ENCODE measurements around the gene LRFN3.
A peak's percentile ranks its signal among the peaks of the same experiment; 100 is the strongest.
"Not testable (repeated sequence)": the region's sequence is repeated elsewhere in the genome, so short reads cannot be mapped to it uniquely, and the experiment has no call there.

The LRFN3 gene

GRCh38 chr19:35901854-35902661 is 34.1 kb upstream of the LRFN3 start, which contains the start of gene HCST:
Gene HCST, plus strand, starts transcription at chr19:35902529. Its CDS starts 65 bp downstream, at chr19:35902594.
- Mint-ChIP-seq H3K9me3 (no peaks in the 10 kb centered on the region), H3K27me3 (no peaks in the 10 kb centered on the region), H3K36me3 (peaks cover 4% of the 10 kb centered on the region), H3K27ac (peak within 1 kb of the TSS; percentile 85), H3K4me1 (peaks cover 49% of the 10 kb centered on the region), H3K4me3 (peak within 1 kb of the TSS; percentile 90)

- H3K9me3 Mint-ChIP-seq = no peaks in the 10 kb centered on the region
- no peaks in the 10 kb centered on the region for H3K36me3 Mint-ChIP-seq
- no peaks in the 10 kb centered on the region for H3K27me3 Mint-ChIP-seq
- H3K4me3 Mint-ChIP-seq = peak overlapping the region; percentile 90
- peaks cover 45% of the 10 kb centered on the region for H3K4me1 Mint-ChIP-seq
- peak overlapping the region; percentile 85 for H3K27ac Mint-ChIP-seq
Observed at GRCh38 chr19:35902870-35903475, 33.2 kb upstream of the LRFN3 start.

GRCh38 chr19:35903550-35904179 is 32.5 kb upstream of the LRFN3 start:
- H3K4me3 Mint-ChIP-seq = peak overlapping the region; percentile 90
- no peaks in the 10 kb centered on the region for H3K36me3 Mint-ChIP-seq
- peaks cover 44% of the 10 kb centered on the region for H3K4me1 Mint-ChIP-seq
- peak overlapping the region; percentile 85 for H3K27ac Mint-ChIP-seq
- no peaks in the 10 kb centered on the region for H3K27me3 Mint-ChIP-seq
- H3K9me3 Mint-ChIP-seq = no peaks in the 10 kb centered on the region

- no peaks in the 10 kb centered on the region for H3K36me3 Mint-ChIP-seq
- H3K4me3 Mint-ChIP-seq = peak overlapping the region; percentile 72
- H3K4me1 Mint-ChIP-seq = peaks cover 50% of the 10 kb centered on the region
- H3K9me3 Mint-ChIP-seq = no peaks in the 10 kb centered on the region
- no peaks in the 10 kb centered on the region for H3K27me3 Mint-ChIP-seq
- peak overlapping the region; percentile 66 for H3K27ac Mint-ChIP-seq
Observed at GRCh38 chr19:35904311-35905068, 31.7 kb upstream of the LRFN3 start.

DNA sequence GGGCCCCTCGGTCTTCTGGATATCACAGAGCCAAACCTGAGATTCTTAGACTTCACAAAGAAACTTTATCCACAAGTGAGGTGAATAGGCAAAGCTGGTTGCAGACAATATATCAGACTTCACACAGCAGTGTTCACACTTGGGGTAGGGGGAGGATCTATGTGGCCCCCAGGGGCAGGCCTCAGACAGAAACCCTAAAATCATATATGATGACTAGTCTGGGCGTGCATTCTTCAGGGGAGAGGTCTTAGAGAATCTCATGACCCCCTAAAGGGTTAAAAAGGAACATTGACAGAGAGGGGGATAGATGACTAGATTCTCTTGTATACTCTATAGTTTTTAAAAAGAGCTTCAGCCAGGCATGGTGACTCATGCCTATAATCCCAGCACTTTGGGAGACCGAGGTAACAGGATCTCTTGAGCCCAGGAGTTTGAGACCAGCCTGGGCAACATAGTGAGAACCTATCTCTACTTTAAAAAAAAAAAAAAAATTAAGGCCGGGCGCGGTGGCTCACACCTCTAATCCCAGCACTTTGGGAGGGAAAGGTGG is 30.9 kb upstream of the LRFN3 start:
- Mint-ChIP-seq H3K36me3 (no peaks in the 10 kb centered on the region), H3K4me3 (peak overlapping the region; percentile 39), H3K9me3 (no peaks in the 10 kb centered on the region), H3K4me1 (peaks cover 52% of the 10 kb centered on the region), H3K27ac (peak overlapping the region; percentile 61), H3K27me3 (no peaks in the 10 kb centered on the region)

DNA sequence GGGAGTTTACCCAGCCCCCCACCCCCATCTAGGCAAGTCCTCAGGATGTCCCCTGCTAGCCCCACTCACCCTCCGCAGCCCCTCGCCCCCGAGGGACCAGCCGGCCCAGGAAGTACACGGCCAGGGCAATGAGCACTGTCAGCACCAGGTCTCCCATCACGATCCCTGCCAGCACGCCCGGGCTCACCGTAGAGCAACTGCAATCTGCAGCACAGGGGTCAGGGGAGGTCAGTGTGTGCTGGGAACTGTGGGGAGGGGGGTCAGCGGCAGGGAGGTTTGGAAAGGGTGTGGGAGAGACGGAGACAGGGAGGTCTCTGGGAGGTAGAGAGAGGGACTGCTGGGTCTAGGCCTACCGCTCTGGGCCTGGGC is 28.8 kb upstream of the LRFN3 start:
- Mint-ChIP-seq H3K4me3 (peak overlapping the region; percentile 30), H3K9me3 (no peaks in the 10 kb centered on the region), H3K27me3 (no peaks in the 10 kb centered on the region), H3K4me1 (peaks cover 55% of the 10 kb centered on the region), H3K36me3 (no peaks in the 10 kb centered on the region), H3K27ac (no peak overlapping the region)

DNA sequence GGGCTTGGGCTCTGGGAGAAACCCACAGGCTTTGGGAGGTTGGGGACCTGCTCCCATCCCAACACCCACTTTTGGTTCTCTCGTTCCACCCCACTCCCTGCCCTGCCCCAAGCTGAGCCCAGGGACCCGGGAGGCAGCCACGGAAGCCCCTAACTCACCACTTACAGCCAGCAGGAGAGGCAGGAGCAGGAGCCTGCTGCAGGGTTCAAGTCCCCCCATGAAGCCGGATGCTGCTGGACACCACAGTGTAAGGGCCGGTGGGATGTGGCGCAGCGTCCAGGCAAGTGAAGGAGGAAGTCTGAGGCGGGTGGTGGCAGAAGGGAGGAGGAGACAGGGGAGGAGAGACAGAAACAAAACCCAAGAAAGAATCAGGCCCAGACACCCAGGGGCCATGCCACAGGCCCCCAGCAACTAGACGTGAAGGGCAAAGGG is 28.1 kb upstream of the LRFN3 start, which contains the start of gene TYROBP:
TYROBP (minus strand) TSS at position 286 of the 432 bp plus-strand sequence; CDS start at position 219, 67 bp downstream.
- peak within 1 kb of the TSS; percentile 25 for H3K27ac Mint-ChIP-seq
- H3K4me3 Mint-ChIP-seq = peak within 1 kb of the TSS; percentile 51
- H3K36me3 Mint-ChIP-seq = no peaks in the 10 kb centered on the region
- no peaks in the 10 kb centered on the region for H3K9me3 Mint-ChIP-seq
- no peaks in the 10 kb centered on the region for H3K27me3 Mint-ChIP-seq
- H3K4me1 Mint-ChIP-seq = peaks cover 48% of the 10 kb centered on the region

DNA sequence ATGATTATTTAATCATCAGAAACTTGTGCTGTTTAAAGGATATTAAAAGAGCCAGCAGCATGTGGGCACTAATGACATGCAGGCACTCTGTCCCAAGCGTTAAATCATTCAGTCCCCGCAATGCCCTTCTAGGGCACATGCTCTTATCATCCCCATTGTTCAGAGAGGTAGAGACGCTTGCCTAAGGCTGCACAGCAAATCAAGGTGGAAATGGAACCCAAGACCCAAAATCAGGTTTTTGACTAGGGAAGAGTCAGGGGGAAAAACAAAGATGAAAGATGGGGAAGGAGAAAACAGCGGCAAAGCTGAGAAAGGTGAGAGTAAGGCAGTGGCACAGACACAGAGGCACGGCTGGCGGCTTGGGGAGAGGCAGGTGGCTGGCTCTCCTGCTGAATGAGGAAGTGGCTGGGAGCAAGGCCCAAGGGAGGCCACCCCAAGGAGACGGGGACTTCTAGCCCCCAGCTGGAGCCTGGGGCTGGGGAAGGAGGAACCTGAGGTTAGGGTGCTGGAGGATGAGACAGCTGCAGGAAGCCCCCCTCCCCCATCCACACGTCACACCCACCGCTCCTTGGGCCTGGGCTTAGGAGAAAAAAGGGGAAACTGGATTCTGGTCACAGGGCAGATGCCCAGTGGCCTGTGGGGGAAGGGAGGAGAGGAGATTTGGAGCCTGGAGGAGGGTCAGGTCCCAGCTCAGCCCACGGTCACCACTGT is 27.0 kb upstream of the LRFN3 start:
- H3K4me3 Mint-ChIP-seq = peak overlapping the region; percentile 51
- no peaks in the 10 kb centered on the region for H3K27me3 Mint-ChIP-seq
- H3K4me1 Mint-ChIP-seq = peaks cover 37% of the 10 kb centered on the region
- no peaks in the 10 kb centered on the region for H3K9me3 Mint-ChIP-seq
- H3K27ac Mint-ChIP-seq = peak overlapping the region; percentile 25
- H3K36me3 Mint-ChIP-seq = no peaks in the 10 kb centered on the region

GRCh38 chr19:35909684-35910035 is 26.5 kb upstream of the LRFN3 start:
- Mint-ChIP-seq H3K4me1 (peaks cover 32% of the 10 kb centered on the region), H3K27ac (no peak overlapping the region), H3K27me3 (no peaks in the 10 kb centered on the region), H3K36me3 (no peaks in the 10 kb centered on the region), H3K4me3 (no peak overlapping the region), H3K9me3 (no peaks in the 10 kb centered on the region)

- not testable (repeated sequence) for H3K27me3 Mint-ChIP-seq, H3K36me3 Mint-ChIP-seq, H3K4me3 Mint-ChIP-seq, H3K27ac Mint-ChIP-seq, H3K9me3 Mint-ChIP-seq
- H3K4me1 Mint-ChIP-seq = peaks cover 26% of the 10 kb centered on the region
Observed at GRCh38 chr19:35910355-35910754, 25.8 kb upstream of the LRFN3 start.

DNA sequence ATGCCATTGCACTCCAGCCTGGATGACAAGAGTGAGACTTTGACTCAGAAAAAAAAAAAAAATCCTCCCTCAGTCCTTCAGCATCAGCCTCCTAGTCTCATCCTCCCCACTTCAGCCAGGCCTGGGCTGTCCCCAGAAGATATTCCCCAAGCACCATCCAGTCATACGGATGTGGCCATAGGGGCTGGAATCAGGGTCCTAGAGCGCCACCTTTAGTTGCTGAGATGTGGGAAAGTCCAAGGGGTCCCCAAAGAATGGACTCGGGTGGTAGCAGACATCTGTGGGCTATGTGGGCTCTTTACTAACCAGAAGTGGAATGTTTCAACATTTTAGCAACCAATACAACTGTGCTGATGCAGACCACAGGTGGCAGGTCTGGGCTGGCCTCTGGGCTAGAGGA is 25.0 kb upstream of the LRFN3 start:
- H3K9me3 Mint-ChIP-seq = no peaks in the 10 kb centered on the region
- no peaks in the 10 kb centered on the region for H3K27me3 Mint-ChIP-seq
- H3K4me3 Mint-ChIP-seq = no peak overlapping the region
- H3K36me3 Mint-ChIP-seq = no peaks in the 10 kb centered on the region
- peak overlapping the region; percentile 70 for H3K27ac Mint-ChIP-seq
- H3K4me1 Mint-ChIP-seq = peaks cover 26% of the 10 kb centered on the region

DNA sequence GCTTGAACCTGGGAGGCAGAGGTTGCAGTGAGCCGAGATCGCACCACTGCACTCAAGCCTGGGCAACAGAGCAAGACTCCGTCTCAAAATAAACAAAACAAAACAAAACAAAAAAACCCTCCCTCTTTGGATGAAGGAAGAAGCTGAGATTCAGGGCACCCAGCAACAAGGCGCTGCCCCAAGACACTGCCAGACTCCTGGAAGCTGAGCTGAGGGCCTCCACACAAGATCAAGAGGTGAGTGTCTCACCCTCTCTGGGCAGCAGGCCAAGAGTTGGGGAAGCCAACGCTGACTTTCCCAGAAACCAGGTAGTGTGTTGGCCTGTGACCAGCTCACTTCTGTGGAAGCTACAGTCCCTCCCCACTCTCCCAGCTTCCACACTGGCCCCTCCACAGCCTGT is 24.4 kb upstream of the LRFN3 start:
- no peak overlapping the region for H3K4me3 Mint-ChIP-seq
- H3K4me1 Mint-ChIP-seq = peaks cover 25% of the 10 kb centered on the region
- no peaks in the 10 kb centered on the region for H3K9me3 Mint-ChIP-seq
- H3K36me3 Mint-ChIP-seq = no peaks in the 10 kb centered on the region
- no peaks in the 10 kb centered on the region for H3K27me3 Mint-ChIP-seq
- H3K27ac Mint-ChIP-seq = no peak overlapping the region

- Mint-ChIP-seq H3K27ac (no peak overlapping the region), H3K36me3 (no peaks in the 10 kb centered on the region), H3K9me3 (no peaks in the 10 kb centered on the region), H3K27me3 (no peaks in the 10 kb centered on the region), H3K4me1 (peaks cover 21% of the 10 kb centered on the region), H3K4me3 (no peak overlapping the region)
Observed at GRCh38 chr19:35913589-35913988, 22.6 kb upstream of the LRFN3 start.

- no peak overlapping the region for H3K27ac Mint-ChIP-seq
- H3K9me3 Mint-ChIP-seq = no peaks in the 10 kb centered on the region
- no peak overlapping the region for H3K4me3 Mint-ChIP-seq
- no peaks in the 10 kb centered on the region for H3K27me3 Mint-ChIP-seq
- H3K36me3 Mint-ChIP-seq = no peaks in the 10 kb centered on the region
- H3K4me1 Mint-ChIP-seq = peaks cover 11% of the 10 kb centered on the region
Observed at GRCh38 chr19:35915443-35915842, 20.7 kb upstream of the LRFN3 start.

DNA sequence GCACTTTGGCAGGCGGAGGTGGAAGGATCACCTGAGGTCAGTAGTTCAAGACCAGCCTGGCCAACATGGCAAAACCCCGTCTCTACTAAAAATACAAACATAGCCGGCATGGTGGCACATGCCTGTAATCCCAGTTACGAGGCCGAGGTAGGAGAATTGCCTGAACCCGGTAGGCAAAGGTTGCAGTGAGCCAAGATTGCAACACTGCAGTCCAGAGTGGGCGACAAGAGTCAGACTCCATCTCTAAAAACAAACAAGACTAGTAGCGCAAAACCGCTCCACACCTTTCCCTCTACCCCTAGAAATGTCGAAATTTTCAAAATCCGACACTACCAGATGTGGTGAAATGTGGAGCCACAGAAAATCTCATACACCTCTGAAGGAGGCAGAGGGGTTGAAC is 16.9 kb upstream of the LRFN3 start:
- H3K9me3 Mint-ChIP-seq = no peaks in the 10 kb centered on the region
- no peak overlapping the region for H3K27ac Mint-ChIP-seq
- H3K4me1 Mint-ChIP-seq = no peaks in the 10 kb centered on the region
- H3K4me3 Mint-ChIP-seq = no peak overlapping the region
- H3K27me3 Mint-ChIP-seq = no peaks in the 10 kb centered on the region
- H3K36me3 Mint-ChIP-seq = no peaks in the 10 kb centered on the region

Data from activated naive CD4-positive, alpha-beta T cell treated with anti-CD3 and anti-CD28 coated beads, Interleukin-2, amount 50 U/mL, for 24 hours (primary cell).